HG03060 (cell line): Measurements from ENCODE around the gene KRTAP25-1.

Experiments used
- ATAC-seq: cut with Tn5 transposase; IDR thresholded peaks from one replicate; pipeline ENCODE4 v1.9.1; 2021; ENCODE audit warnings: low read depth, moderate number of reproducible peaks; ENCODE audit not compliant: unreplicated experiment

The KRTAP25-1 gene

DNA sequence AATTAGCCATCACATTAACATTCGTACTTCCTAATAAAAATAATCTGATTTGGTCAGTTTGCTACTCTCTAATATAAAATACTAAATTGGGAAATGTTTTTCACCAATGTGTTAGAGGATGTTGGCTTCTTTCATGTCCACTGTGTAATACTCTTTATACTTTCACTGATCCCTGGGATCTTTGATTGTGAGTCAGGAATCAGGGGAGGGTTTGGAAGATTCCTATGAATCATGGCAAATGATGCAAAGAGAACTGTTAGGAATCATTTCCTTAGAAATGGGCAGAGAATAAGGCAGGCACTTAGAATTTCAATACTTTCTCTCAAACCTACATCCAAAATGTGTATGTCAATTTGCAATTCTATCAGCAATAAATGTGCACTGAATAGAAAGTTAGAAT, 37.5 kb downstream of the KRTAP25-1 start:
- ATAC-seq, result no peak

DNA sequence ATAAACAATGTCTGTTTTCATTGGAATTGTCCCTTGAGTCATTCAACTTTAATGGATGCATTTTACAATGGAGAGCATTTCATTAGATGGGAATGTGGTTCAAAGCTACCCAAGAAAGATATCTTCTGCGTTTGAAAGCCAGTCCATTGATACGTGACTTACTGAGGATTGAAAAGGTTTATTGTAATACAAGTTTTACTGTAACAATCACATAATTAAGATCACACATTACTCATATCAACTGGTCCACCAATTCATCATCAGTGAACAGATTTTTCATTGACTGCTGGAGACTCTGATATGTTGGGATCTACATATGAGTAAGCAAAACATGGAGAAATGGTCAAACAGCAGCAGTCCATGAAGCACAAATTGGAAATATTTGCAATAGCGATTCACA, 39.4 kb downstream of the KRTAP25-1 start:
- no peak for ATAC-seq

DNA sequence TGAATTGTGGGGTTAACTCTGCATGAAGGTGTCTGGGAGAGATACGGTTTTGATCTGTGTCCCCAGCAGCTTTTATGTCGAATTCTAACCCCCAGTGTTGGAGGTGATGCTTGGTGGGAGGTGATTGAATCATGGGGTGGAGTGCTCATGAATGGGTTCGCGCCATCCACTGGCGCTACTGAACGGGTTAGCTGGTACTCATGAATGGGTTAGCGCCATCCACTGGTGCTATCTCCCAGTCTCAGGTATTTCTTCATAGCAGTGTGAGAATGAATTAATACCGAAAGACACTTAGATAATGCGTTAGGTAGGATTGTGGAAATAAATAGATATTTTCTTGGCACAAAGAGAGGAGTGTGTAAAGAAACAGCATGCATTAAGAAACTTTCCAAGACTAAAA, 40.5 kb downstream of the KRTAP25-1 start:
- no peak for ATAC-seq

DNA sequence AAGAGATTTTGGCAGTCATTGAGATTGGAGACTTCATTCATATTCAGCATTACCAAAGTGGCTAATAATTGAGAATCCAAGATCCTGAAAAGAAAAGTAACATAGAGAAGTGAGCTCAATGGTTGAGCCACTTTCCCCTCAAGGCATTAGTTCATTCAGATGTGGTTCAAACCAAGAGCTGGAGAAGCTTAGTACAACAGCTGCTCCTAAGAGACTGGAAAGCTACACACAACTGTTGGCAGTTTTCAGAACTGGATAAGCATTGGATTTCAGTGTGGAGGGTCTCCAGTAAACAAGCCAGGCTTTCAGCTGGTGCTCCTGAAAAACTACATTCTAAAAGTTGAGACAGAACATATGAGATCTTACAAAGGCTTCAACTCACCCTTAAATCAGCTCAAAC, 44.3 kb downstream of the KRTAP25-1 start:
- no peak for ATAC-seq

DNA sequence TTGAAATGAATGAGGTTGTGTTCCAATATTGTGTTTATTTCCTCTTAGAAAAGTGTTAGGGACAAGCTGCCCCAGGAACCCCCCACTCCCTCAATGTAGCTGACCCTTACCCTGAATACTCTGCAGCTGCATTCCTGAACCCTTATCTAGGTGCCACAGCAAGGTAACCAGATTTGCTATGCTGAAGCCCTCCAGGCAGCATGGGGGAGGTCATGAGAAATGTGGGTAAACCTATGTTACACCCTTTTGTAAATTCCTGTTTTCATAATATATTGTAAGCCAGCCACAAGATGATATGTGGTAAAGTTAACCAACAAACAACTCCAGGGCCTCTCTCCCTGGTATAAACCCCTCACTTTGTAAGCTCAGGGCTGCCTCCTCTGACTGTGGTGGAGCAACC, 45.6 kb downstream of the KRTAP25-1 start:
- ATAC-seq, result no peak

DNA sequence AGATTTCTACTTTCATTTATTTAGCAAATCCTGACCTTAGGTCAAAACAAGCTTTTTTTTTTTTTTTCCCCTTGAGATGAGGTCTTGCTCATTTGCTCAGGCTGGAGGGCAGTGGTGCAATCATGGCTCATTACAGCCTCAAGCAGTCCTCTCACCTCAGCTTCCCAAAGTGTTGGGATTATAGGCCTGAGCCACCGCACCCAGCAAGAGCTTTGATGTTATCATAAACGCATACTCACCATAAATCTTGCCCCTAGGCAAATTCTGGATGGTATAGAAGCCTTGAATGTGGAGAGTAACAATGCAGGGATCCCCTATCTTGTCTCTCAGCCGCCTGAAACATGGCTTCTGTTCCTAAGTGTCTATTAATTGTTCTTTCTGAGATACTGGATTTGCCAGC, 48.7 kb downstream of the KRTAP25-1 start:
- no peak for ATAC-seq
